GM12892 (cell line): ENCODE results near the gene TMEM255B.

ENCODE experiments used
- POLR2A ChIP-seq: IDR thresholded peaks from 2 replicates; pipeline ENCODE4 v1.6.1; 2011; ENCODE audit warnings: low read depth, low read length, control low read depth
- POLR2AphosphoS5 ChIP-seq: IDR thresholded peaks from 2 replicates; pipeline ENCODE4 v1.6.1; 2011; ENCODE audit warnings: low read depth, low read length, control low read depth
- TAF1 ChIP-seq: IDR thresholded peaks from 2 replicates; pipeline ENCODE4 v1.6.1; 2011; ENCODE audit warnings: low read depth, mild to moderate bottlenecking, control low read depth, low read length, borderline replicate concordance

- TF ChIP-seq POLR2A = no peak
- no peak for TF ChIP-seq POLR2AphosphoS5
- no peak for TF ChIP-seq TAF1
Observed at GRCh38 chr13:113784645-113785024, 25.6 kb downstream of the TMEM255B start.
